ENCODE measurements around the gene EIF3F. TPM values are rescaled to one million over a fixed set of nuclear protein-coding genes. Genes with fewer than 3 reads are reported as not detected.

The EIF3F gene
- total and polyA plus RNA-seq, 2 donors (not counting 3 experiments of a cell fraction or from before 2014, with no cell fraction given) = 411 to 436 TPM

GRCh38 chr11:7981619-7982157 is 5.4 kb upstream of the EIF3F start:
- intact Hi-C loops (cut with micrococcal nuclease) (no loop called here), dilution Hi-C loops (cut with MboI; ENCODE audit: extremely low pct_ligation_motif_present, low sequenced_read_pairs) (no loop called here)
- Histone ChIP-seq H3K9ac (replicated peaks; ENCODE audit: extremely low read depth, insufficient read depth, low read length) (no peak overlapping the region), H3K27ac (ENCODE audit: insufficient read depth, low read depth, low read length) (no peak overlapping the region), H3K9me3 (replicated peaks; ENCODE audit: control insufficient read depth, insufficient read depth, low read length) (no peaks in the 10 kb centered on the region), H3K4me2 (ENCODE audit: insufficient read depth, low read length) (no peak overlapping the region), H3K4me3 (replicated peaks in 1 of 3; ENCODE audit: insufficient read depth in 1 of 3, low read depth in 1 of 3, low read length in 3 of 3) (no peak overlapping the region), H3K36me3 (ENCODE audit: control insufficient read depth in 2 of 2, extremely low read depth in 1 of 2, insufficient read depth in 2 of 2, low read length in 2 of 2) (no peaks in the 10 kb centered on the region), H3K9me1 (replicated peaks; ENCODE audit: control insufficient read depth, extremely low read depth, insufficient read depth, low read length) (no peaks in the 10 kb centered on the region), H3K79me2 (ENCODE audit: control insufficient read depth, insufficient read depth, low read length) (no peaks in the 10 kb centered on the region), H2AFZ (ENCODE audit: low read depth, low read length) (no peak overlapping the region), H3K27me3 (ENCODE audit: control insufficient read depth in 2 of 2, insufficient read depth in 2 of 2, low read length in 2 of 2) (no peaks in the 10 kb centered on the region), H4K20me1 (replicated peaks; ENCODE audit: control insufficient read depth, extremely low read depth, insufficient read depth, low read length) (no peaks in the 10 kb centered on the region), H3K4me1 (ENCODE audit: control insufficient read depth, extremely low read depth, insufficient read depth, low read length) (peaks cover 36% of the 10 kb centered on the region)
- TF ChIP-seq POLR2A (IDR thresholded peaks at IDR 0.05; ENCODE audit: low read depth, low read length) (no peak), MYC (IDR thresholded peaks at IDR 0.05; ENCODE audit: low read depth, low read length) (no peak), GATA2 (IDR thresholded peaks at IDR 0.05; ENCODE audit: insufficient read depth, insufficient read length, low read depth, low read length) (no peak), JUN (IDR thresholded peaks at IDR 0.05; ENCODE audit: borderline replicate concordance, insufficient read depth, insufficient read length, low read depth) (no peak), EZH2 (IDR thresholded peaks at IDR 0.05; ENCODE audit: borderline replicate concordance, low read depth, low read length, severe bottlenecking) (no peak), POLR2AphosphoS5 (IDR thresholded peaks at IDR 0.05; ENCODE audit: insufficient read depth, low read depth, low read length) (no peak)
- no peak for FAIRE-seq
- DNase-seq (ENCODE audit: low read depth, low spot score) = no peak
- CTCF ChIA-PET = interaction anchor here (6.2 kb wide), 1 partner anchor 78 kb away, joined by 109 read pairs; no protein-coding TSS in a partner anchor
- POLR2A ChIA-PET = no interaction called here
- BruUV-seq (replicated peaks) = no TSS peak

GRCh38 chr11:7982582-7983119 is 4.5 kb upstream of the EIF3F start:
- FAIRE-seq (no peak), DNase-seq (ENCODE audit: low read depth, low spot score) (no peak)
- CTCF ChIA-PET = interaction anchor here (1.0 to 6.2 kb wide), 2 partner anchors 24 to 79 kb away, joined by 3 to 109 read pairs; no protein-coding TSS in a partner anchor
- no peaks in the 10 kb centered on the region for H3K9me3 ChIP-seq (replicated peaks; ENCODE audit: control insufficient read depth, insufficient read depth, low read length)
- H3K36me3 ChIP-seq (ENCODE audit: control insufficient read depth in 2 of 2, extremely low read depth in 1 of 2, insufficient read depth in 2 of 2, low read length in 2 of 2) = no peaks in the 10 kb centered on the region
- TF ChIP-seq MYC (IDR thresholded peaks at IDR 0.05; ENCODE audit: low read depth, low read length) (no peak), JUN (IDR thresholded peaks at IDR 0.05; ENCODE audit: borderline replicate concordance, insufficient read depth, insufficient read length, low read depth) (no peak)
- H3K9me1 ChIP-seq (replicated peaks; ENCODE audit: control insufficient read depth, extremely low read depth, insufficient read depth, low read length) = no peaks in the 10 kb centered on the region
- no peak overlapping the region for H3K9ac ChIP-seq (replicated peaks; ENCODE audit: extremely low read depth, insufficient read depth, low read length)
- H3K4me3 ChIP-seq (replicated peaks in 1 of 3; ENCODE audit: insufficient read depth in 1 of 3, low read depth in 1 of 3, low read length in 3 of 3) = no peak overlapping the region
- no peak overlapping the region for H3K4me2 ChIP-seq (ENCODE audit: insufficient read depth, low read length)
- POLR2A ChIA-PET = no interaction called here
- BruUV-seq (replicated peaks) = no TSS peak
- H4K20me1 ChIP-seq (replicated peaks; ENCODE audit: control insufficient read depth, extremely low read depth, insufficient read depth, low read length) = no peaks in the 10 kb centered on the region
- H2AFZ ChIP-seq (ENCODE audit: low read depth, low read length) = no peak overlapping the region
- intact Hi-C loops (cut with micrococcal nuclease) (no loop called here), dilution Hi-C loops (cut with MboI; ENCODE audit: extremely low pct_ligation_motif_present, low sequenced_read_pairs) (no loop called here)
- H3K27me3 ChIP-seq (ENCODE audit: control insufficient read depth in 2 of 2, insufficient read depth in 2 of 2, low read length in 2 of 2) = no peaks in the 10 kb centered on the region
- H3K4me1 ChIP-seq (ENCODE audit: control insufficient read depth, extremely low read depth, insufficient read depth, low read length) = peaks cover 28% of the 10 kb centered on the region
- H3K79me2 ChIP-seq (ENCODE audit: control insufficient read depth, insufficient read depth, low read length) = peaks cover 4% of the 10 kb centered on the region
- no peak overlapping the region for H3K27ac ChIP-seq (ENCODE audit: insufficient read depth, low read depth, low read length)
